GM12878 (cell line): Measurements from ENCODE around the gene ANAPC10. TPM values are rescaled to one million over a fixed set of nuclear protein-coding genes. Genes with fewer than 3 reads are reported as not detected.

ENCODE experiments used
- ESRRA ChIP-seq: IDR thresholded peaks from 2 replicates; pipeline ENCODE4 v1.6.1; 2012; ENCODE audit warnings: mild to moderate bottlenecking, low read length, improper control_type of control experiment
- EZH2 ChIP-seq: IDR thresholded peaks from 2 replicates; pipeline ENCODE4 v1.6.1; 2012; ENCODE audit warnings: low read depth, mild to moderate bottlenecking, control low read depth, inconsistent platforms, low read length, borderline replicate concordance; ENCODE audit not compliant: control insufficient read depth
- KLF5 ChIP-seq: fragments of 450-650 bp; IDR thresholded peaks from 2 replicates; pipeline ENCODE4 v1.6.1; 2014; ENCODE audit warnings: mild to moderate bottlenecking; ENCODE audit not compliant: partially characterized antibody
- MTA3 ChIP-seq: IDR thresholded peaks from 2 replicates; pipeline ENCODE4 v1.6.1; 2012; ENCODE audit warnings: low read length, inconsistent platforms, borderline replicate concordance
- NBN ChIP-seq: fragments of 450-650 bp; IDR thresholded peaks from 2 replicates; pipeline ENCODE4 v1.6.1; 2016
- POLR2AphosphoS2 ChIP-seq: IDR thresholded peaks from 2 replicates; pipeline ENCODE4 v1.6.1; 2011; ENCODE audit warnings: low read depth, mild to moderate bottlenecking, low read length, improper control_type of control experiment, moderate library complexity
- RAD51 ChIP-seq: fragments of 450-650 bp; IDR thresholded peaks from 2 replicates; pipeline ENCODE4 v1.6.1; 2016; ENCODE audit warnings: moderate library complexity, mild to moderate bottlenecking, inconsistent platforms
- SUZ12 ChIP-seq: fragments of 200-600 bp; sonication (generic); IDR thresholded peaks from one replicate; pipeline ENCODE4 v1.6.1; 2018; ENCODE audit warnings: antibody characterized with exemption, mild to moderate bottlenecking; ENCODE audit not compliant: unreplicated experiment
- ZNF384 ChIP-seq: IDR thresholded peaks from 2 replicates; pipeline ENCODE4 v1.6.1; 2012; ENCODE audit warnings: low read depth, mild to moderate bottlenecking, low read length, improper control_type of control experiment, borderline replicate concordance
- polyA plus RNA-seq, 11 experiments: library from polyadenylated mRNA; depleted of rRNA in 4 of 11; unstranded in 6 of 11; stranded (reverse) in 5 of 11; fragments of >200 nt; fragmentation: Nextera tagmentation in 4 of 11; fragmentation: Illumina TruSeq in 1 of 11; extraction: Ambion mirVana in 4 of 11; extraction: Trizol in 1 of 11; gene quantifications; 1 replicate in 1 of 11; 2 replicates in 10 of 11; pipeline versions ENCODE4 v1.2.1 to v1.2.3, GENCODE V29; 2011 to 2016; ENCODE audit warnings: inconsistent platforms in 2 of 11, missing spikeins in 2 of 11, low read depth in 1 of 11
- total RNA-seq, 4 experiments: library from RNA; depleted of rRNA in 3 of 4; stranded (reverse); fragments of >200 nt in 3 of 4; fragmentation: Illumina TruSeq in 1 of 4; extraction: Trizol in 1 of 4; gene quantifications; 2 replicates each; pipeline versions ENCODE4 v1.2.1 to v1.2.3, GENCODE V29; 2013 to 2021
- TF ChIP-seq, protein P1 (sequence below): fragments of 450-650 bp; IDR thresholded peaks from 2 replicates; pipeline ENCODE4 v1.6.1; 2017; ENCODE audit warnings: mild to moderate bottlenecking, moderate library complexity
- TF ChIP-seq, protein P2 (sequence below): IDR thresholded peaks from 2 replicates; pipeline ENCODE4 v1.6.1; 2012; ENCODE audit warnings: low read length, inconsistent platforms

Gene ANAPC10
- total and polyA plus RNA-seq, 10 of the 15 experiments (the other 5 are each of a cell fraction or from before 2014, with no cell fraction given), result 23.8 to 73.7 (median 48.5) TPM

DNA sequence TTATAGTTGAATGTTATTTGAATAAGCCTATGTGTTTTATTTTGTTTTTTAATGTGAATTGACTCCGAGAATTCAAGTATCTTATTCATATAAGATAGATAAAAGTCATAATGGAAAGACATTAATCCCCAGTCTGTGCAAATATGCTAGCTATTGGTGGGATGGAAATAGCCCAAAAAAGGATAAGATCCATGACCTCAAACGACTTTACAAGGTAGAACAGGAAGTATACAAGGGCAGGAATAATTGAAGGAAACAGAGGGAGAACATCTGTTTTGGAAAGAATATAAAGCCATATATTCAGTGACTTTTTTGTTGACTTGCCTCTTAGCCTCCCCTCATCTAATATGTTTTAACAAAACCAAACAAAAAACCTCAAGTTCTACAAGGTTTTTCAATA, 9.1 kb upstream of the ANAPC10 start (continued):
- TF ChIP-seq, protein P1, sequence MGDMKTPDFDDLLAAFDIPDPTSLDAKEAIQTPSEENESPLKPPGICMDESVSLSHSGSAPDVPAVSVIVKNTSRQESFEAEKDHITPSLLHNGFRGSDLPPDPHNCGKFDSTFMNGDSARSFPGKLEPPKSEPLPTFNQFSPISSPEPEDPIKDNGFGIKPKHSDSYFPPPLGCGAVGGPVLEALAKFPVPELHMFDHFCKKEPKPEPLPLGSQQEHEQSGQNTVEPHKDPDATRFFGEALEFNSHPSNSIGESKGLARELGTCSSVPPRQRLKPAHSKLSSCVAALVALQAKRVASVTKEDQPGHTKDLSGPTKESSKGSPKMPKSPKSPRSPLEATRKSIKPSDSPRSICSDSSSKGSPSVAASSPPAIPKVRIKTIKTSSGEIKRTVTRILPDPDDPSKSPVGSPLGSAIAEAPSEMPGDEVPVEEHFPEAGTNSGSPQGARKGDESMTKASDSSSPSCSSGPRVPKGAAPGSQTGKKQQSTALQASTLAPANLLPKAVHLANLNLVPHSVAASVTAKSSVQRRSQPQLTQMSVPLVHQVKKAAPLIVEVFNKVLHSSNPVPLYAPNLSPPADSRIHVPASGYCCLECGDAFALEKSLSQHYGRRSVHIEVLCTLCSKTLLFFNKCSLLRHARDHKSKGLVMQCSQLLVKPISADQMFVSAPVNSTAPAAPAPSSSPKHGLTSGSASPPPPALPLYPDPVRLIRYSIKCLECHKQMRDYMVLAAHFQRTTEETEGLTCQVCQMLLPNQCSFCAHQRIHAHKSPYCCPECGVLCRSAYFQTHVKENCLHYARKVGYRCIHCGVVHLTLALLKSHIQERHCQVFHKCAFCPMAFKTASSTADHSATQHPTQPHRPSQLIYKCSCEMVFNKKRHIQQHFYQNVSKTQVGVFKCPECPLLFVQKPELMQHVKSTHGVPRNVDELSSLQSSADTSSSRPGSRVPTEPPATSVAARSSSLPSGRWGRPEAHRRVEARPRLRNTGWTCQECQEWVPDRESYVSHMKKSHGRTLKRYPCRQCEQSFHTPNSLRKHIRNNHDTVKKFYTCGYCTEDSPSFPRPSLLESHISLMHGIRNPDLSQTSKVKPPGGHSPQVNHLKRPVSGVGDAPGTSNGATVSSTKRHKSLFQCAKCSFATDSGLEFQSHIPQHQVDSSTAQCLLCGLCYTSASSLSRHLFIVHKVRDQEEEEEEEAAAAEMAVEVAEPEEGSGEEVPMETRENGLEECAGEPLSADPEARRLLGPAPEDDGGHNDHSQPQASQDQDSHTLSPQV, result no peak
- no peak for TF ChIP-seq MTA3
- no peak for TF ChIP-seq KLF5
- TF ChIP-seq, protein P2, sequence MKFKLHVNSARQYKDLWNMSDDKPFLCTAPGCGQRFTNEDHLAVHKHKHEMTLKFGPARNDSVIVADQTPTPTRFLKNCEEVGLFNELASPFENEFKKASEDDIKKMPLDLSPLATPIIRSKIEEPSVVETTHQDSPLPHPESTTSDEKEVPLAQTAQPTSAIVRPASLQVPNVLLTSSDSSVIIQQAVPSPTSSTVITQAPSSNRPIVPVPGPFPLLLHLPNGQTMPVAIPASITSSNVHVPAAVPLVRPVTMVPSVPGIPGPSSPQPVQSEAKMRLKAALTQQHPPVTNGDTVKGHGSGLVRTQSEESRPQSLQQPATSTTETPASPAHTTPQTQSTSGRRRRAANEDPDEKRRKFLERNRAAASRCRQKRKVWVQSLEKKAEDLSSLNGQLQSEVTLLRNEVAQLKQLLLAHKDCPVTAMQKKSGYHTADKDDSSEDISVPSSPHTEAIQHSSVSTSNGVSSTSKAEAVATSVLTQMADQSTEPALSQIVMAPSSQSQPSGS, result no peak
- no peak for TF ChIP-seq EZH2
- TF ChIP-seq SUZ12, result no peak
- no peak for TF ChIP-seq POLR2AphosphoS2
- no peak for TF ChIP-seq ESRRA
- TF ChIP-seq ZNF384, result no peak
- TF ChIP-seq NBN, result no peak
- no peak for TF ChIP-seq RAD51
